ENCODE results near the gene SF3B6.

The SF3B6 gene

DNA sequence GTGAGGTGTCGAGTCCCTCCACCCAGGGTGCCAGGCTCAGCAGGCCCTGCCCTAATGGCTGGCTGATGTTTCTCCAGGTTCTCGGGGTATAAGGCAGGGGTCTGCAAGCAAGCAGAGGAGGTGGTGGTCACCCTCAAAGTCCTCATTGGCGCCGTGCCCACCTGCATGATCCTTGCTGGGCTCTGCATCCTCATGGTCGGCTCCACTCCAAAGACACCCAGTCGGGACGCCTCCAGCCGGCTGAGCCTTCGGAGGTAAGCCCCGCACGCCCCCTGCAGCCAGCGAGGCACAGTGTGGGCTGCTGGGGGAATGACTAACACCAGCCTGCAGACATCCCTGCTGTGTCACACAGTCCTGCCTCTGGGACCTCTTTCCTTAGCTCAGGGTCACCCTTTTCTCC is 52.1 kb downstream of the SF3B6 start:
- no peak for TF ChIP-seq CTCF (IDR thresholded peaks at IDR 0.05; ENCODE audit: insufficient read depth, low read depth, low read length, missing control alignments)
- H3K4me3 ChIP-seq (ENCODE audit: low read length) = no peak overlapping the region
- DNase-seq (ENCODE audit: low read depth) = no peak

- TF ChIP-seq CTCF (IDR thresholded peaks at IDR 0.05; ENCODE audit: insufficient read depth, low read depth, low read length, missing control alignments) = no peak
- no peak for DNase-seq (ENCODE audit: low read depth)
- H3K4me3 ChIP-seq (ENCODE audit: low read length) = no peak overlapping the region
These were observed 53.1 kb downstream of the SF3B6 start for GRCh38 chr2:24022975-24023575.

- DNase-seq (ENCODE audit: low read depth) = no peak
- no peak overlapping the region for H3K4me3 ChIP-seq (ENCODE audit: low read length)
- no peak for TF ChIP-seq CTCF (IDR thresholded peaks at IDR 0.05; ENCODE audit: insufficient read depth, low read depth, low read length, missing control alignments)
These were observed 53.7 kb downstream of the SF3B6 start for GRCh38 chr2:24022324-24022974.

DNA sequence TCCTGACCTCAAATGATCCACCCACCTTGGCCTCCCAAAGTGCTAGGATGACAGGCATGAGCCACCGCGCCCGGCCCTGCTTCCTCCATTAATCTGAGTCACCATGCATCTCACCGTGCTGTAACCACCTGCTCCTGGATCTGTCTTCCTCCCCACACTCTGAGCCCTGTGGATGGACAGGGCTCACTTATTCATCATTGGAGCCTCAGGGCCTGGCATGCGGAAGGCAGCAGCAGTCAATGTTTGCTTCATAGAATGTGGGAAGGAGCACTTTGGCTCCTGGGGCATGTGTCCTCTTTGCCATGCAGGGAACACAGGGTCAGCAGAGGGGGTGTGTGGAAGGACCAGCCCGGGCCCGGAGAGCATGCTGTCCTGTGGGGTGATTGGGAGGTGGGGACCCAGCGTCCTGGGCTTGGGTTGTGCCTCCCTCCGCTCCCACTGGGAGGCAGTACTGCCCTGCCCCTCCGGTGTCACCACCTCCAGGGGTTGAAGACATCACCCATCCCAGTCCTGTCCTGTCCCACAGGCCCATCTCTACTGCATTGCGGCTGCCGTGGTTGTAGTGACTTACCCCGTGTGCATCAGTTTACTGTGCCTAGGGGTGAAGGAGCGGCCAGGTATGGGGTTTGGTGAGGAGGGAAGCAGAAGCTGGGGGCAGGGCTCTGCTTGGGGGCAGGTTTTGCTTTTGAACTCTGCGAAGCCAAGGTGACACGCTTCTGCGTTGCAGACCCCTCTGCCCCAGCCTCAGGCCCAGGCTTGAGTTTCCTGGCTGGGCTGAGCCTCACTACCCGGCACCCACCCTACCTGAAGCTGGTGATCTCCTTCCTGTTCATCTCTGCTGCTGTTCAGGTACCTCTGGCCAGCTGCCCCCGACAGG is 54.8 kb downstream of the SF3B6 start:
- no peak for TF ChIP-seq CTCF (IDR thresholded peaks at IDR 0.05; ENCODE audit: insufficient read depth, low read depth, low read length, missing control alignments)
- peak; percentile 96 for DNase-seq (ENCODE audit: low read depth)
- H3K4me3 ChIP-seq (ENCODE audit: low read length) = no peak overlapping the region

DNA sequence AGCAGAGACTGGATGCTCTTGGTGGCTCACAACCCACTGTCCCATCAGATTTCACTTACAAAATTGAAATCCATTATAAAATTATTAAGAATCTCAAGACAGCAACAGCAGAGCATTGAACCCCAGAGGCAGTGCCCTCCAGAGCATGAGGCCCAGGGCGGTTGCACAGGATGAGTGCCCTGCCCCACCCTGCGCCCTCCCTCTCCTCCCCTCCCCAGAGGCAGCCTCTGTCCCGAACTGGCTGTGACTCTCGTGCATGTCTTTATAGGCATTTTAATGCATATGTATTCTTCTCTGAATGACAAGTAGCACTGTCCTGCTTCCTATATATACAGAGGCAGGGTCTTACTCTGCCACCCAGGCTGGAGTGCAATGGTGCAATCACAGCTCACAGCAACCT is 55.9 kb downstream of the SF3B6 start:
- no peak overlapping the region for H3K4me3 ChIP-seq (ENCODE audit: low read length)
- no peak for DNase-seq (ENCODE audit: low read depth)
- no peak for TF ChIP-seq CTCF (IDR thresholded peaks at IDR 0.05; ENCODE audit: insufficient read depth, low read depth, low read length, missing control alignments)

GRCh38 chr2:24019729-24020128 is 56.4 kb downstream of the SF3B6 start:
- DNase-seq (ENCODE audit: low read depth) = no peak
- no peak for TF ChIP-seq CTCF (IDR thresholded peaks at IDR 0.05; ENCODE audit: insufficient read depth, low read depth, low read length, missing control alignments)
- H3K4me3 ChIP-seq (ENCODE audit: low read length) = no peak overlapping the region

All from epithelial cell of esophagus (primary cell).